Parathyroid adenoma (tissue), 2 donors: Measurements from ENCODE around the gene EVC.

Experiments
- H2AFZ ChIP-seq: fragments of 300-600 bp; sonication (generic); one replicate; pipeline ENCODE4 v1.7.0; 2017; ENCODE audit warnings: antibody characterized with exemption, mild to moderate bottlenecking
- H3K27ac ChIP-seq: fragments of 300-600 bp; sonication (generic); one replicate; pipeline ENCODE4 v1.7.0; 2017
- H3K27me3 ChIP-seq: fragments of 300-600 bp; sonication (generic); one replicate; pipeline ENCODE4 v1.7.0; 2017; ENCODE audit warnings: low read length; ENCODE audit not compliant: control insufficient read depth, insufficient read depth
- H3K36me3 ChIP-seq: fragments of 300-600 bp; sonication (generic); one replicate; pipeline ENCODE4 v1.7.0; 2017; ENCODE audit warnings: low read length; ENCODE audit not compliant: control insufficient read depth, insufficient read depth
- H3K4me1 ChIP-seq: fragments of 300-600 bp; sonication (generic); one replicate; pipeline ENCODE4 v1.7.0; 2017; ENCODE audit warnings: control low read depth
- H3K4me2 ChIP-seq: fragments of 300-600 bp; sonication (generic); one replicate; pipeline ENCODE4 v1.7.0; 2017; ENCODE audit warnings: low read length
- H3K4me3 ChIP-seq: fragments of 300-600 bp; sonication (generic); one replicate; pipeline ENCODE4 v1.7.0; 2017; ENCODE audit warnings: low read depth, low read length
- H3K79me2 ChIP-seq: fragments of 300-600 bp; sonication (generic); one replicate; pipeline ENCODE4 v1.7.0; 2017; ENCODE audit warnings: control low read depth
- H3K9ac ChIP-seq: fragments of 300-600 bp; sonication (generic); one replicate; pipeline ENCODE4 v1.7.0; 2017; ENCODE audit warnings: mild to moderate bottlenecking
- H3K9me3 ChIP-seq: fragments of 300-600 bp; sonication (generic); one replicate; pipeline ENCODE4 v1.7.0; 2017; ENCODE audit warnings: low read length; ENCODE audit not compliant: control insufficient read depth
- TF ChIP-seq, protein P1 (sequence below): fragments of 300-600 bp; sonication (generic); IDR thresholded peaks from one replicate; pipeline ENCODE4 v1.7.0; 2017; ENCODE audit warnings: antibody characterized with exemption, mild to moderate bottlenecking
- donor health status: primary hyperparathyroidism.

Gene EVC

GRCh38 chr4:5839332-5839731 is 128.3 kb downstream of the EVC start:
- H3K4me3 ChIP-seq: no peak overlapping the region
- H3K27ac ChIP-seq: no peak overlapping the region
- H3K36me3 ChIP-seq: no peaks in the 10 kb centered on the region
- H3K4me2 ChIP-seq: no peak overlapping the region
- no peaks in the 10 kb centered on the region for H3K79me2 ChIP-seq
- no peaks in the 10 kb centered on the region for H3K27me3 ChIP-seq
- no peaks in the 10 kb centered on the region for H3K9me3 ChIP-seq
- H3K4me1 ChIP-seq: no peaks in the 10 kb centered on the region
- no peak overlapping the region for H3K9ac ChIP-seq
- TF ChIP-seq, protein P1, sequence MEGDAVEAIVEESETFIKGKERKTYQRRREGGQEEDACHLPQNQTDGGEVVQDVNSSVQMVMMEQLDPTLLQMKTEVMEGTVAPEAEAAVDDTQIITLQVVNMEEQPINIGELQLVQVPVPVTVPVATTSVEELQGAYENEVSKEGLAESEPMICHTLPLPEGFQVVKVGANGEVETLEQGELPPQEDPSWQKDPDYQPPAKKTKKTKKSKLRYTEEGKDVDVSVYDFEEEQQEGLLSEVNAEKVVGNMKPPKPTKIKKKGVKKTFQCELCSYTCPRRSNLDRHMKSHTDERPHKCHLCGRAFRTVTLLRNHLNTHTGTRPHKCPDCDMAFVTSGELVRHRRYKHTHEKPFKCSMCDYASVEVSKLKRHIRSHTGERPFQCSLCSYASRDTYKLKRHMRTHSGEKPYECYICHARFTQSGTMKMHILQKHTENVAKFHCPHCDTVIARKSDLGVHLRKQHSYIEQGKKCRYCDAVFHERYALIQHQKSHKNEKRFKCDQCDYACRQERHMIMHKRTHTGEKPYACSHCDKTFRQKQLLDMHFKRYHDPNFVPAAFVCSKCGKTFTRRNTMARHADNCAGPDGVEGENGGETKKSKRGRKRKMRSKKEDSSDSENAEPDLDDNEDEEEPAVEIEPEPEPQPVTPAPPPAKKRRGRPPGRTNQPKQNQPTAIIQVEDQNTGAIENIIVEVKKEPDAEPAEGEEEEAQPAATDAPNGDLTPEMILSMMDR: no peak
- no peak overlapping the region for H2AFZ ChIP-seq

DNA sequence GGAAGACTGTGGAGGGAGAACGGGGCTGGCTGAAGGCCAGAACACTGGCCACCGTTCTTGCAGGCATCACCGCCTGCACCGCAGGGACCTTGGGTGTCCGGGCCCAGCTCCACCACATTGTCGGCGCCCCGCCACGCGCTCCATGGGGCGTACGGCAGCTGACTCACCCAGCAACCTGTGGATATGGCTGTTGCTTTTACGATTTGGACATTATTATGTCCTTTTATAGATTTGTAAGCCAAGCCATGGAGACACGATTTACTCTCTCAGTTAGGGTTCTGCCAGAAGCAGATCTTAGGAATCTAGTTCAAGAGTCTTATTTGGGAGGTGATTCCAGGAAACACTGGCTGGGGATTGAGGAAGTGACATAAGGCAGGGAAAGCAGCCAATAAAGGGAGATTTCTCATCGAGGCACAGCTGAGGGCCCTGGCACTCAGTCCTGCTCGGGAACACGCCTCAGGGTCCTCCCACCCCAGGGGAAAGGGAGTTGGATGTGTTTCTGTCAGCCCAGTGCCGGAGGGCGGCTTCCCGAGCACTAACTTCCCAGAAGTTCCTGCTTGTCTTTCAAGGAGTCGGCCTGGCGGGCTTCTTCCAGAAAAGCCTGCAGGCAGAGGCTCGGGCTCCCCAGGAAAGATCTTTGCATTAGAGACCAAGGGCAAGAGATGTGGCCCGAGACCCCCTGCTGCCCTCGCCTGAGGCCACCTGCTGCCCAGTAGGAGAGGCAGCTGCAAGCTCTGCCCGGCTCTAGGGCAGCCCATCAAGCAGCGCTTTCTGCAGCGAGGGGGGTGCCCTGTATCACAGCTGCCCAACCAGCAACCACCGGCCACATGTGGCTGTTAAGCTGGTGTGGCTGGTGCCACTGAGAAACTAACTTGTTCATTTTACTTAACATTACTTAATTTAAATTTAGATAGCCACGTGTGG is 129.0 kb downstream of the EVC start:
- H3K27me3 ChIP-seq: no peaks in the 10 kb centered on the region
- no peaks in the 10 kb centered on the region for H3K9me3 ChIP-seq
- no peaks in the 10 kb centered on the region for H3K4me1 ChIP-seq
- H3K36me3 ChIP-seq: no peaks in the 10 kb centered on the region
- H3K27ac ChIP-seq: peak overlapping the region; percentile 36
- no peak overlapping the region for H3K9ac ChIP-seq
- no peak overlapping the region for H3K4me3 ChIP-seq
- TF ChIP-seq, protein P1: no peak
- H3K79me2 ChIP-seq: no peaks in the 10 kb centered on the region
- H2AFZ ChIP-seq: no peak overlapping the region
- H3K4me2 ChIP-seq: no peak overlapping the region

DNA sequence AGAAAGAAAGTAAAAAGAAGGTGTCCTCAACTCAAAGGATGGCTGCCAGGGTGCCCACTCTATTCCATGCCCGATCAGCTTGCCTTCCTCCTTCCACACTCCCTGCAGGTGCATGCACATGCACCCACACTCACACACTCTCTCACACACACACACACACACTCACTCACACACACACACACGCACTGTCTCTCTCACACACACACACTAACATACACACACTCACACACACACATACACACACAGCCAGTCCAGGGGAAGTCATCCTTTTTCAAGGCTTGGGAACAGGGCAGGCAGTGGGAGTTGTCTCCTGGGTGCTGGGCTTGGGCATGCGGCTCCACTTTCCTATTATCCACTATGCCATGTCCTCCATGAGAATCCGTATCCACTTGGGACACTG is 131.5 kb downstream of the EVC start:
- no peaks in the 10 kb centered on the region for H3K4me1 ChIP-seq
- H3K4me3 ChIP-seq: no peak overlapping the region
- H3K4me2 ChIP-seq: no peak overlapping the region
- no peak overlapping the region for H3K27ac ChIP-seq
- H3K9ac ChIP-seq: no peak overlapping the region
- H3K36me3 ChIP-seq: no peaks in the 10 kb centered on the region
- H3K79me2 ChIP-seq: no peaks in the 10 kb centered on the region
- H2AFZ ChIP-seq: no peak overlapping the region
- H3K27me3 ChIP-seq: no peaks in the 10 kb centered on the region
- no peaks in the 10 kb centered on the region for H3K9me3 ChIP-seq
- TF ChIP-seq, protein P1: no peak

DNA sequence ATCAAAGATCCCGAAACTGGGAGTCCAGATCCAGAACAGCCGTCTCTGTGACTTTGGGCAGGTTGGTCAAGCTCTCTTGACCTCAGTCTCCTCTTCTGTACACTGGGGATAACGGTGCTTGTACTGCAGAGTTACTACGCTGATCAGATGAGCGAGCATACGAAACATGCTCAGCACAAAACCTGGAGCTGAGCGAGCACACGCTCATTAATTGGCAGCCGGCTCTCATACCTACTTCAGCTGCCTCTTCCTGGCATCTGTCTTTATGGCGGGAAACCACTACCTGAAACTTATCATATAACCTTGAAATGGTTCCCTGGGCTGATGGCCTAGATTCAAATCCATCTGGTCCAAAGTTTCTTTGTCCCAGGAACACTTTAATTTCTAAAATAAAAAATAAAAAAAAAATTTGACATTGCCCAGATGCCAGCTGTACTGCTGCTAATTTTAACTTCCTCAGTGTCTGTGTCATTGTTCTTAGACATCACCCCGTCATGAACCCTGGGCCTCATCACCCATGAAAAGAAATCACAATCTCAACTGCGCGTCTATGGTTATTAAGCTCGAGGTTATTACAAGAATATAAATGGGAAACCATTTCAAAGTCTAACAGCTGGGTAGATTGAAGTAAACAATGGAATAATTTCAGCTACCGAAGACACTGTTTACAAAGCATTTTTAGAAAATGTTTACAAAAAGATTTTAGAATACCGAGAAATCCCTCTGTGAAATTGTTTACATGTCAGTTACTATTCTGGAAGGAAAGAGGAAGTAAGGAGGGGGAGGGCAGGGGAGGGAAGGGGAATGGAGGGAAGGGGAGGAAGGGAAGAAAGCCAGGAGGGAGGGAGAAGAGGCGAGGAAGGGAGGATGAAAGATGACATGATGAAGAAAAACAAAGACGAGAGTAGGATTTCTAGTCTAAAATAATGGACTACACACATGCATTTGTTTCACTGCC is 132.9 kb downstream of the EVC start:
- TF ChIP-seq, protein P1: no peak
- no peak overlapping the region for H3K9ac ChIP-seq
- H3K27ac ChIP-seq: no peak overlapping the region

More for the DNA sequence above, 132.9 kb downstream of the EVC start:
- Histone ChIP-seq H3K27me3 (no peaks in the 10 kb centered on the region), H3K9me3 (no peaks in the 10 kb centered on the region), H2AFZ (no peak overlapping the region), H3K4me2 (no peak overlapping the region), H3K4me1 (no peaks in the 10 kb centered on the region), H3K79me2 (no peaks in the 10 kb centered on the region), H3K36me3 (no peaks in the 10 kb centered on the region), H3K4me3 (no peak overlapping the region)
